ENCODE results near the gene PRKAA1. TPM values are rescaled to one million over a fixed set of nuclear protein-coding genes. Genes with fewer than 3 reads are reported as not detected.

PRKAA1 gene
- total and polyA plus RNA-seq, 2 of the 13 experiments (the other 11 are each of a cell fraction or from before 2014, with no cell fraction given): 36.6 to 58.0 TPM

DNA sequence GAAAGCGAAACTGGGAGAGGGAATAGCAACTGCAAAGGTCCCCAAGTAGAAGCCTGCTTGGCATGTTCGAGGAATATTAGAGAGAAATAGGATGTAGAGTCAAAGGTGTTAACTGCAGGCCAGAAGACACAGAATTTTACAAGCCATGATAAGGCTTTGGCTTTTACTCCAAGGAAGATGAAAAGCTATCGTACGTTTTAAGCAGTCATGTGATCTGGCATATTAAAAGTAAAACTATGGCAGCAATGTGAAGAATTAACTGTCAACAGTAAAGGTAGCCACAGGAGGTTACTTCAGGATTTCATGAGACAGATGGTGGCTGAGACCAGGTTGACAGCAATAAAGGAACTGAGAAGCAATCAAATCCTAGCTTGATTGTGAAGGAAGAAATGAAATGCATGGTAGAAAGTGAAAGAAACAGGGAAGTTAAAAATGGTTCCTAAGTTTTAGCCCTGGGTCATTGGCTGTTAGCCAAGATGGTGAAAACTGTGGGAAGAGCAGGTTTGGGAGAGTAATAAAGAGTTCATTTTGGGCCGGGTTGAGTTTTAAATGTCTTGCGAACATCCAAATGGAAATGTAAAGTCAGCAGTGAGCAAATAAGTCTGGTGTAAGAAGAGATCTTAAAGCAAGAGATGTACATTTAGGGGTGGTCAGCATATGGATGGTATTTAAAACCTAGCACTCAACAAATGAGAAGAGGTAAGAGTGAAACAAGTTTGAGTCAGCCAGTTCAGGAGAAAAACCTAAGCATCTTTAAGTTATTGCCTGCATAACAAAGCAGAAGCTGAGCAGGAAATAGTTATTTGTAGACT, 22.1 kb downstream of the PRKAA1 start:
- H3K4me1 ChIP-seq (ENCODE audit: insufficient read depth, low read length): peaks cover 31% of the 10 kb centered on the region
- TSS peak; percentile 18 for BruUV-seq (replicated peaks)
- WGBS (ENCODE audit: low lambda C conversion rate): 97% methylated on average over 6 of the region's 6 CpGs
- intact Hi-C loops (cut with micrococcal nuclease; ENCODE audit: unreplicated experiment): no loop called here
- ATAC-seq (no peak), FAIRE-seq (no peak), DNase-seq (ENCODE audit: low spot score) (no peak)
- H4K20me1 ChIP-seq (ENCODE audit: insufficient read depth, low read length): peaks cover 3% of the 10 kb centered on the region; the same call in 1 of the 2 replicates
- peaks cover 39% of the 10 kb centered on the region for H3K79me2 ChIP-seq (ENCODE audit: insufficient read depth, low read length)
- H3K4me2 ChIP-seq (ENCODE audit: low read depth, low read length): no peak overlapping the region
- H3K27ac ChIP-seq (ENCODE audit: extremely low read length, insufficient read depth, low read length): no peak overlapping the region
- CTCF ChIA-PET (ENCODE audit: low intra/inter-chr PET ratio, low total read pairs): interaction anchor here (1.1 kb wide), 1 partner anchor 20 kb away, joined by 3 read pairs; the partner anchor contains the start of gene TTC33
- peaks cover 11 to 39% of the 10 kb centered on the region in 2 experiments for H3K36me3 ChIP-seq (replicated peaks in 1 of 2; ENCODE audit: control insufficient read depth in 1 of 2, insufficient read depth in 2 of 2, low read length in 2 of 2)
- POLR2A ChIA-PET: interaction anchor here (1.2 to 1.8 kb wide), 2 partner anchors 22 kb away, joined by 3 to 7 read pairs; partner anchors contain the start of gene PRKAA1
- no peak overlapping the region for H2AFZ ChIP-seq (ENCODE audit: low read length)
- in situ Hi-C loops (cut with HindIII; ENCODE audit: extremely low pct_ligation_motif_present, low pct_unique_long_range_greater_than_20kb): no loop called here
- H3K9ac ChIP-seq (ENCODE audit: insufficient read depth, low read depth, low read length): no peak overlapping the region
- no peaks in the 10 kb centered on the region for H3K27me3 ChIP-seq (ENCODE audit: control insufficient read depth in 1 of 2, insufficient read depth in 2 of 2, low read length in 2 of 2)
- H3K9me3 ChIP-seq (ENCODE audit: low read length): no peaks in the 10 kb centered on the region
- no peak overlapping the region for H3K4me3 ChIP-seq (replicated peaks in 1 of 3; ENCODE audit: insufficient read depth in 1 of 3, low read depth in 2 of 3, low read length in 3 of 3)
- TF ChIP-seq HMGA1 (CRISPR knock-in tag; conservative IDR thresholded peaks at IDR 0.05) (no peak), IKZF4 (CRISPR knock-in tag; IDR thresholded peaks at IDR 0.05; ENCODE audit: borderline replicate concordance, low read depth, not compliant biosample characterization) (no peak), ZBTB4 (CRISPR knock-in tag; IDR thresholded peaks at IDR 0.05; ENCODE audit: borderline replicate concordance) (no peak), ZNF567 (CRISPR knock-in tag; IDR thresholded peaks at IDR 0.05; ENCODE audit: borderline replicate concordance) (no peak), CHD4 (IDR thresholded peaks at IDR 0.05; ENCODE audit: borderline replicate concordance, low read length) (no peak), ZFP41 (CRISPR knock-in tag; IDR thresholded peaks at IDR 0.05; ENCODE audit: borderline replicate concordance) (no peak), SYNCRIP (IDR thresholded peaks at IDR 0.05; ENCODE audit: insufficient read depth, low read depth, low read length) (no peak), ZNF709 (CRISPR knock-in tag; IDR thresholded peaks at IDR 0.05) (no peak), ZSCAN20 (CRISPR knock-in tag; IDR thresholded peaks at IDR 0.05; ENCODE audit: borderline replicate concordance) (no peak), ZNF7 (CRISPR knock-in tag; IDR thresholded peaks at IDR 0.05) (no peak)
- TF ChIP-seq, protein P1, sequence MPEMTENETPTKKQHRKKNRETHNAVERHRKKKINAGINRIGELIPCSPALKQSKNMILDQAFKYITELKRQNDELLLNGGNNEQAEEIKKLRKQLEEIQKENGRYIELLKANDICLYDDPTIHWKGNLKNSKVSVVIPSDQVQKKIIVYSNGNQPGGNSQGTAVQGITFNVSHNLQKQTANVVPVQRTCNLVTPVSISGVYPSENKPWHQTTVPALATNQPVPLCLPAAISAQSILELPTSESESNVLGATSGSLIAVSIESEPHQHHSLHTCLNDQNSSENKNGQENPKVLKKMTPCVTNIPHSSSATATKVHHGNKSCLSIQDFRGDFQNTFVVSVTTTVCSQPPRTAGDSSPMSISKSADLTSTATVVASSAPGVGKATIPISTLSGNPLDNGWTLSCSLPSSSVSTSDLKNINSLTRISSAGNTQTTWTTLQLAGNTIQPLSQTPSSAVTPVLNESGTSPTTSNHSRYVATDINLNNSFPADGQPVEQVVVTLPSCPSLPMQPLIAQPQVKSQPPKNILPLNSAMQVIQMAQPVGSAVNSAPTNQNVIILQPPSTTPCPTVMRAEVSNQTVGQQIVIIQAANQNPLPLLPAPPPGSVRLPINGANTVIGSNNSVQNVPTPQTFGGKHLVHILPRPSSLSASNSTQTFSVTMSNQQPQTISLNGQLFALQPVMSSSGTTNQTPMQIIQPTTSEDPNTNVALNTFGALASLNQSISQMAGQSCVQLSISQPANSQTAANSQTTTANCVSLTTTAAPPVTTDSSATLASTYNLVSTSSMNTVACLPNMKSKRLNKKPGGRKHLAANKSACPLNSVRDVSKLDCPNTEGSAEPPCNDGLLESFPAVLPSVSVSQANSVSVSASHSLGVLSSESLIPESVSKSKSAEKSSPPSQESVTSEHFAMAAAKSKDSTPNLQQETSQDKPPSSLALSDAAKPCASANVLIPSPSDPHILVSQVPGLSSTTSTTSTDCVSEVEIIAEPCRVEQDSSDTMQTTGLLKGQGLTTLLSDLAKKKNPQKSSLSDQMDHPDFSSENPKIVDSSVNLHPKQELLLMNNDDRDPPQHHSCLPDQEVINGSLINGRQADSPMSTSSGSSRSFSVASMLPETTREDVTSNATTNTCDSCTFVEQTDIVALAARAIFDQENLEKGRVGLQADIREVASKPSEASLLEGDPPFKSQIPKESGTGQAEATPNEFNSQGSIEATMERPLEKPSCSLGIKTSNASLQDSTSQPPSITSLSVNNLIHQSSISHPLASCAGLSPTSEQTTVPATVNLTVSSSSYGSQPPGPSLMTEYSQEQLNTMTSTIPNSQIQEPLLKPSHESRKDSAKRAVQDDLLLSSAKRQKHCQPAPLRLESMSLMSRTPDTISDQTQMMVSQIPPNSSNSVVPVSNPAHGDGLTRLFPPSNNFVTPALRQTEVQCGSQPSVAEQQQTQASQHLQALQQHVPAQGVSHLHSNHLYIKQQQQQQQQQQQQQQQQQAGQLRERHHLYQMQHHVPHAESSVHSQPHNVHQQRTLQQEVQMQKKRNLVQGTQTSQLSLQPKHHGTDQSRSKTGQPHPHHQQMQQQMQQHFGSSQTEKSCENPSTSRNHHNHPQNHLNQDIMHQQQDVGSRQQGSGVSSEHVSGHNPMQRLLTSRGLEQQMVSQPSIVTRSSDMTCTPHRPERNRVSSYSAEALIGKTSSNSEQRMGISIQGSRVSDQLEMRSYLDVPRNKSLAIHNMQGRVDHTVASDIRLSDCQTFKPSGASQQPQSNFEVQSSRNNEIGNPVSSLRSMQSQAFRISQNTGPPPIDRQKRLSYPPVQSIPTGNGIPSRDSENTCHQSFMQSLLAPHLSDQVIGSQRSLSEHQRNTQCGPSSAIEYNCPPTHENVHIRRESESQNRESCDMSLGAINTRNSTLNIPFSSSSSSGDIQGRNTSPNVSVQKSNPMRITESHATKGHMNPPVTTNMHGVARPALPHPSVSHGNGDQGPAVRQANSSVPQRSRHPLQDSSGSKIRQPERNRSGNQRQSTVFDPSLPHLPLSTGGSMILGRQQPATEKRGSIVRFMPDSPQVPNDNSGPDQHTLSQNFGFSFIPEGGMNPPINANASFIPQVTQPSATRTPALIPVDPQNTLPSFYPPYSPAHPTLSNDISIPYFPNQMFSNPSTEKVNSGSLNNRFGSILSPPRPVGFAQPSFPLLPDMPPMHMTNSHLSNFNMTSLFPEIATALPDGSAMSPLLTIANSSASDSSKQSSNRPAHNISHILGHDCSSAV (CRISPR knock-in tag; IDR thresholded peaks at IDR 0.05; ENCODE audit: borderline replicate concordance): no peak

All from HepG2 (cell line).